ENCODE results near the gene ZNF469. TPM values are rescaled to one million over a fixed set of nuclear protein-coding genes. Genes with fewer than 3 reads are reported as not detected.

The ZNF469 gene
- total and polyA plus RNA-seq, 2 of the 13 experiments (the other 11 are each of a cell fraction or from before 2014, with no cell fraction given): not detected

DNA sequence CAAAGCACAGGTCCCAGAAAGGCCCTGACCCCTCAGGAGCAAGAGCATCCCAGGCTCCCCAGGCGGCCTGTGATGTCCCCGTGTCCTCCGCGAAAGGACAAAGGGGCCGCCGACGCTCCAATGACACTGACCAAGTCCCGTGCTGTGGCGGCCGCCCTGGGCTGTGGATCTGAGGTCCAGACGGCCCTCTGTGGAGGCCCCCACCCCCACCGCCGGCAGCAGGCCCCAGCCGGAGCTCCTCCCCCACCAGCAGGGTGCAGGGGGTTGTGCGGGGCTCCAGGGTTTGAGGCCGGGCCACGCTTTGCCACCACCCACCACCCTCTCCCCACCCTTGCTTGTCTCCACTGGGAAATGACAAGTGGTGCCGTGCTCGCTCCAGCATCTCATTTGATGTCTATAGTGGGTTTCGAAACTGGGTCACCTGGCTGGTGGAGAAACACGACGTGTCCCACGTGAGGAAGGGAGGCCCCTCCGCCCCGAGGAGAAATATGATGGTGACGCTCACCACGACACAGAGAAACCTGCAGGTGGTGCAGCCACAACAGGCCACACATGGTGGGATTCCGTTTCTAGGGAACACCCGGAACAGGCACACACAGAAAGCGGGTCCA lies 31.2 kb upstream of the ZNF469 start:
- Histone ChIP-seq H3K36me3 (replicated peaks in 1 of 2; ENCODE audit: control insufficient read depth in 1 of 2, insufficient read depth in 2 of 2, low read length in 2 of 2) (no peaks in the 10 kb centered on the region), H3K9ac (ENCODE audit: insufficient read depth, low read depth, low read length) (no peak overlapping the region), H3K4me3 (replicated peaks in 1 of 3; ENCODE audit: insufficient read depth in 1 of 3, low read depth in 2 of 3, low read length in 3 of 3) (no peak overlapping the region), H4K20me1 (ENCODE audit: insufficient read depth, low read length) (no peaks in the 10 kb centered on the region), H3K79me2 (ENCODE audit: insufficient read depth, low read length) (no peaks in the 10 kb centered on the region), H3K27ac (ENCODE audit: extremely low read length, insufficient read depth, low read length) (no peak overlapping the region), H3K4me2 (ENCODE audit: low read depth, low read length) (no peak overlapping the region), H2AFZ (ENCODE audit: low read length) (no peak overlapping the region), H3K27me3 (ENCODE audit: control insufficient read depth in 1 of 2, insufficient read depth in 2 of 2, low read length in 2 of 2) (peaks cover 3 to 55% of the 10 kb centered on the region in 2 experiments; a peak in 4 of 5 replicates), H3K9me3 (ENCODE audit: low read length) (no peaks in the 10 kb centered on the region), H3K4me1 (ENCODE audit: insufficient read depth, low read length) (no peaks in the 10 kb centered on the region)
- CTCF ChIA-PET (ENCODE audit: low intra/inter-chr PET ratio, low total read pairs): no interaction called here
- intact Hi-C loops (cut with micrococcal nuclease; ENCODE audit: unreplicated experiment): no loop called here
- DNase-seq (ENCODE audit: low spot score) (no peak), FAIRE-seq (no peak), ATAC-seq (no peak)
- TF ChIP-seq ZNF790 (CRISPR knock-in tag; IDR thresholded peaks at IDR 0.05; ENCODE audit: borderline replicate concordance) (no peak), ZIK1 (CRISPR knock-in tag; IDR thresholded peaks at IDR 0.05; ENCODE audit: borderline replicate concordance, low read depth) (no peak), NR2F6 (IDR thresholded peaks at IDR 0.05) (no peak), NR2F6 (CRISPR knock-in tag; IDR thresholded peaks at IDR 0.05) (no peak), KDM1A (CRISPR knock-in tag; IDR thresholded peaks at IDR 0.05) (no peak), ZNF75D (CRISPR knock-in tag; IDR thresholded peaks at IDR 0.05; ENCODE audit: borderline replicate concordance) (no peak), HDAC1 (CRISPR knock-in tag; IDR thresholded peaks at IDR 0.05) (no peak), ZSCAN9 (CRISPR knock-in tag; IDR thresholded peaks at IDR 0.05; ENCODE audit: borderline replicate concordance) (no peak), ZNF678 (CRISPR knock-in tag; IDR thresholded peaks at IDR 0.05) (no peak), ZNF780A (CRISPR knock-in tag; IDR thresholded peaks at IDR 0.05) (no peak), CHD4 (IDR thresholded peaks at IDR 0.05; ENCODE audit: borderline replicate concordance, low read length) (no peak)
- WGBS (ENCODE audit: low lambda C conversion rate): 39% methylated on average over 30 of the region's 30 CpGs
- BruUV-seq (replicated peaks): no TSS peak
- POLR2A ChIA-PET: no interaction called here
- in situ Hi-C loops (cut with HindIII; ENCODE audit: extremely low pct_ligation_motif_present, low pct_unique_long_range_greater_than_20kb): no loop called here
